HepG2 (cell line): ENCODE measurements around the gene OR4K17. TPM values are rescaled to one million over a fixed set of nuclear protein-coding genes. Genes with fewer than 3 reads are reported as not detected.

ENCODE experiments used
- ATAC-seq: fragments of 200-7000 bp; cut with Tn5 transposase; 3 replicates; pipeline ENCODE4 v1.9.1; 2020; ENCODE audit warnings: mild to moderate bottlenecking, moderate library complexity
- BruUV-seq: library from RNA; stranded (reverse); fragments of 400-500 nt; replicated peaks from 2 replicates; lab custom pipeline; 2021; lab: Mats Ljungman, UMichigan
- CTCF ChIA-PET: fragments of 300-600 bp; formaldehyde crosslinking; extraction: SDS; loops from one replicate; lab custom pipeline; 2021; ENCODE audit warnings: low total read pairs, inconsistent platforms, low intra/inter-chr PET ratio; lab: Yijun Ruan, JAX
- POLR2A ChIA-PET: fragments of 350-600 bp; sonication (Branson Sonifier 250); formaldehyde crosslinking; loops from one replicate; lab custom pipeline; 2020; ENCODE audit warnings: antibody characterized with exemption, inconsistent platforms; lab: Yijun Ruan, JAX
- DNase-seq: peaks from one replicate; pipeline ENCODE4 v3.0.0-alpha.2; 2015; ENCODE audit warnings: low spot score
- FAIRE-seq: peaks from 3 replicates; lab custom pipeline; 2011; peaks lifted over from hg19 to GRCh38; lab: Jason Lieb, UNC
- H2AFZ ChIP-seq: one replicate; pipeline ENCODE4 v1.6.1; 2011; ENCODE audit warnings: low read length, inconsistent platforms
- H3K27ac ChIP-seq: fragments of 300-600 bp; 3 replicates; pipeline ENCODE4 v1.8.0; 2011; ENCODE audit warnings: mixed run types, mild to moderate bottlenecking, mixed read lengths, low read length, inconsistent platforms; ENCODE audit not compliant: insufficient read depth; ENCODE audit errors: extremely low read length
- H3K27me3 ChIP-seq, 2 experiments: fragments of 200-600 bp in 1 of 2; 2 replicates in 1 of 2; 3 replicates in 1 of 2; pipeline versions ENCODE4 v1.6.0 to v1.8.0; 2011; ENCODE audit warnings: low read length in 2 of 2, mild to moderate bottlenecking in 2 of 2, moderate library complexity in 2 of 2, inconsistent platforms in 1 of 2; ENCODE audit not compliant: insufficient read depth in 2 of 2, control insufficient read depth in 1 of 2
- H3K36me3 ChIP-seq, 2 experiments: fragments of 200-600 bp in 1 of 2; replicated peaks in 1 of 2; 2 replicates in 1 of 2; 3 replicates in 1 of 2; pipeline versions ENCODE4 v1.5.1 to v1.8.0; 2011; ENCODE audit warnings: low read length in 2 of 2, inconsistent platforms in 1 of 2; ENCODE audit not compliant: insufficient read depth in 2 of 2, control insufficient read depth in 1 of 2
- H3K4me1 ChIP-seq: 2 replicates; pipeline ENCODE4 v1.5.1; 2012; ENCODE audit warnings: low read length, inconsistent platforms; ENCODE audit not compliant: insufficient read depth
- H3K4me2 ChIP-seq: 2 replicates; pipeline ENCODE4 v1.6.0; 2011; ENCODE audit warnings: low read depth, low read length, inconsistent platforms
- H3K4me3 ChIP-seq, 3 experiments: fragments of 200-600 bp in 1 of 3; sonication (generic), shearing (Covaris generic) in 1 of 3; replicated peaks in 1 of 3; 2 replicates each; pipeline ENCODE4 v1.5.1; 2011 to 2016; ENCODE audit warnings: low read length in 3 of 3, inconsistent platforms in 2 of 3, low read depth in 2 of 3, mild to moderate bottlenecking in 2 of 3, control low read depth in 1 of 3, mixed read lengths in 1 of 3; ENCODE audit not compliant: insufficient read depth in 1 of 3
- H3K79me2 ChIP-seq: one replicate; pipeline ENCODE4 v1.6.1; 2011; ENCODE audit warnings: low read length, inconsistent platforms; ENCODE audit not compliant: insufficient read depth
- H3K9ac ChIP-seq: 2 replicates; pipeline ENCODE4 v1.6.0; 2011; ENCODE audit warnings: mild to moderate bottlenecking, low read depth, low read length, inconsistent platforms; ENCODE audit not compliant: insufficient read depth
- H3K9me3 ChIP-seq: 2 replicates; pipeline ENCODE4 v1.5.1; 2012; ENCODE audit warnings: mild to moderate bottlenecking, low read length
- H4K20me1 ChIP-seq: 2 replicates; pipeline ENCODE4 v1.6.0; 2011; ENCODE audit warnings: inconsistent platforms, mild to moderate bottlenecking, low read length, moderate library complexity; ENCODE audit not compliant: insufficient read depth
- KDM5A ChIP-seq: fragments of 200-600 bp; sonication (generic); IDR thresholded peaks from 2 replicates; pipeline ENCODE4 v1.7.0; 2018; ENCODE audit warnings: antibody characterized with exemption, mild to moderate bottlenecking, low read length, borderline replicate concordance
- NCOR1 ChIP-seq: fragments of 200-600 bp; sonication (generic); IDR thresholded peaks from 2 replicates; pipeline ENCODE4 v1.7.0; 2017; ENCODE audit warnings: antibody characterized with exemption, low read length, borderline replicate concordance
- SNAI1 ChIP-seq: sonication (generic); formaldehyde crosslinking; IDR thresholded peaks from 2 replicates; pipeline ENCODE4 v1.5.0; 2020; ENCODE audit warnings: mild to moderate bottlenecking, missing genetic modification reagents, borderline replicate concordance
- TBL1XR1 ChIP-seq: fragments of 150-350 bp; IDR thresholded peaks from 2 replicates; pipeline ENCODE4 v1.6.1; 2014; ENCODE audit warnings: borderline replicate concordance, low read length; ENCODE audit not compliant: partially characterized antibody
- U2AF1 ChIP-seq: fragments of 200-400 bp; formaldehyde crosslinking; optimal IDR thresholded peaks from 2 replicates; pipeline ENCODE3; 2017; ENCODE audit warnings: mild to moderate bottlenecking, low read depth, low read length
- WIZ ChIP-seq: sonication (generic); formaldehyde crosslinking; IDR thresholded peaks from 2 replicates; pipeline ENCODE4 v1.5.1; 2020; ENCODE audit warnings: mild to moderate bottlenecking, missing genetic modification reagents
- ZFP82 ChIP-seq: sonication (generic); formaldehyde crosslinking; IDR thresholded peaks from 2 replicates; pipeline ENCODE4 v1.5.1; 2020; ENCODE audit warnings: mild to moderate bottlenecking, missing genetic modification reagents, borderline replicate concordance
- ZNF224 ChIP-seq: sonication (generic); formaldehyde crosslinking; IDR thresholded peaks from 2 replicates; pipeline ENCODE4 v1.5.0; 2020; ENCODE audit warnings: mild to moderate bottlenecking, missing genetic modification reagents
- ZNF292 ChIP-seq: sonication (generic); formaldehyde crosslinking; IDR thresholded peaks from 2 replicates; pipeline ENCODE4 v1.8.1; 2022; ENCODE audit warnings: mild to moderate bottlenecking, low read depth, missing genetic modification reagents, borderline replicate concordance
- ZNF678 ChIP-seq: sonication (generic); formaldehyde crosslinking; IDR thresholded peaks from 2 replicates; pipeline ENCODE4 v1.4.0; 2020; ENCODE audit warnings: mild to moderate bottlenecking, missing genetic modification reagents
- ZNF773 ChIP-seq: sonication (generic); formaldehyde crosslinking; IDR thresholded peaks from 2 replicates; pipeline ENCODE4 v1.4.0; 2020; ENCODE audit warnings: missing genetic modification reagents, borderline replicate concordance
- ZSCAN30 ChIP-seq: sonication (generic); formaldehyde crosslinking; IDR thresholded peaks from 2 replicates; pipeline ENCODE4 v1.5.0; 2020; ENCODE audit warnings: mild to moderate bottlenecking, missing genetic modification reagents
- in situ Hi-C: cut with HindIII; loops from 2 replicates; pipeline ENCODE4 v1.10.0; 2017; ENCODE audit warnings: low pct_unique_long_range_greater_than_20kb; ENCODE audit not compliant: extremely low pct_ligation_motif_present
- intact Hi-C: fragments of 100-400 bp; cut with micrococcal nuclease; formaldehyde crosslinking; loops from one replicate; pipeline ENCODE4 v1.10.0; 2022; ENCODE audit not compliant: unreplicated experiment
- polyA plus RNA-seq, 8 experiments: library from polyadenylated mRNA; depleted of rRNA in 3 of 8; stranded (reverse) in 7 of 8; unstranded in 1 of 8; fragments of >200 nt; fragmentation: Illumina TruSeq in 4 of 8; extraction: Trizol in 4 of 8; gene quantifications; 2 replicates each; pipeline versions ENCODE4 v1.2.1 to v1.2.3, GENCODE V29; 2011 to 2016; ENCODE audit warnings: low read depth in 4 of 8, missing spikeins in 1 of 8, mixed read lengths in 1 of 8; ENCODE audit not compliant: insufficient read depth in 1 of 8
- total RNA-seq, 5 experiments: library from RNA; depleted of rRNA; stranded (reverse); fragments of >200 nt; fragmentation: Illumina TruSeq; extraction: Trizol; gene quantifications; 2 replicates each; pipeline ENCODE4 v1.2.3, GENCODE V29; 2016; ENCODE audit warnings: low read depth in 1 of 5
- TF ChIP-seq, protein P1 (sequence below): sonication (generic); formaldehyde crosslinking; IDR thresholded peaks from 2 replicates; pipeline ENCODE4 v1.8.0; 2022; ENCODE audit warnings: missing genetic modification reagents, mild to moderate bottlenecking, borderline replicate concordance
- TF ChIP-seq, protein P2 (sequence below): IDR thresholded peaks from 2 replicates; pipeline ENCODE4 v1.6.1; 2016; ENCODE audit warnings: mild to moderate bottlenecking, missing biosample characterization, missing genetic modification reagents
- TF ChIP-seq, protein P3 (sequence below): IDR thresholded peaks from 2 replicates; pipeline ENCODE4 v1.6.1; 2016; ENCODE audit warnings: missing genetic modification reagents, missing compliant biosample characterization
- TF ChIP-seq, protein P4 (sequence below): sonication (generic); formaldehyde crosslinking; conservative IDR thresholded peaks from 2 replicates; pipeline ENCODE4 v1.8.0; 2022; ENCODE audit warnings: mild to moderate bottlenecking, moderate library complexity, missing genetic modification reagents

Gene OR4K17
- total and polyA plus RNA-seq, 2 of the 13 experiments (the other 11 are each of a cell fraction or from before 2014, with no cell fraction given) = not detected

GRCh38 chr14:20144820-20145219 is 34.3 kb downstream of the OR4K17 start (continued):
- no peak for TF ChIP-seq ZNF678 (CRISPR knock-in tag)
- TF ChIP-seq U2AF1 = no peak
- no peak for TF ChIP-seq TBL1XR1

- intact Hi-C loops = no loop called here
- POLR2A ChIA-PET = no interaction called here
These were observed 53.9 kb downstream of the OR4K17 start for GRCh38 chr14:20164462-20164861.

More at GRCh38 chr14:20164462-20164861, 53.9 kb downstream of the OR4K17 start:
- Histone ChIP-seq H3K9me3 (peaks cover 16% of the 10 kb centered on the region), H2AFZ (no peak overlapping the region), H3K27ac (no peak overlapping the region), H3K4me1 (no peaks in the 10 kb centered on the region), H3K4me2 (no peak overlapping the region), H3K27me3 (no peaks in the 10 kb centered on the region), H3K36me3 (no peaks in the 10 kb centered on the region), H4K20me1 (no peaks in the 10 kb centered on the region), H3K4me3 (no peak overlapping the region), H3K9ac (no peak overlapping the region), H3K79me2 (no peaks in the 10 kb centered on the region)
- TF ChIP-seq KDM5A (no peak), WIZ (CRISPR knock-in tag) (no peak), ZFP82 (CRISPR knock-in tag) (no peak), ZNF773 (CRISPR knock-in tag) (no peak), ZNF292 (CRISPR knock-in tag) (no peak), ZNF224 (CRISPR knock-in tag) (no peak), NCOR1 (no peak), ZSCAN30 (CRISPR knock-in tag) (no peak), SNAI1 (CRISPR knock-in tag) (no peak)
- TF ChIP-seq, protein P1, sequence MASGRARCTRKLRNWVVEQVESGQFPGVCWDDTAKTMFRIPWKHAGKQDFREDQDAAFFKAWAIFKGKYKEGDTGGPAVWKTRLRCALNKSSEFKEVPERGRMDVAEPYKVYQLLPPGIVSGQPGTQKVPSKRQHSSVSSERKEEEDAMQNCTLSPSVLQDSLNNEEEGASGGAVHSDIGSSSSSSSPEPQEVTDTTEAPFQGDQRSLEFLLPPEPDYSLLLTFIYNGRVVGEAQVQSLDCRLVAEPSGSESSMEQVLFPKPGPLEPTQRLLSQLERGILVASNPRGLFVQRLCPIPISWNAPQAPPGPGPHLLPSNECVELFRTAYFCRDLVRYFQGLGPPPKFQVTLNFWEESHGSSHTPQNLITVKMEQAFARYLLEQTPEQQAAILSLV (CRISPR knock-in tag) = no peak
- TF ChIP-seq, protein P2, sequence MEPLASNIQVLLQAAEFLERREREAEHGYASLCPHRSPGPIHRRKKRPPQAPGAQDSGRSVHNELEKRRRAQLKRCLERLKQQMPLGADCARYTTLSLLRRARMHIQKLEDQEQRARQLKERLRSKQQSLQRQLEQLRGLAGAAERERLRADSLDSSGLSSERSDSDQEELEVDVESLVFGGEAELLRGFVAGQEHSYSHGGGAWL (CRISPR knock-in tag) = no peak
- TF ChIP-seq, protein P3, sequence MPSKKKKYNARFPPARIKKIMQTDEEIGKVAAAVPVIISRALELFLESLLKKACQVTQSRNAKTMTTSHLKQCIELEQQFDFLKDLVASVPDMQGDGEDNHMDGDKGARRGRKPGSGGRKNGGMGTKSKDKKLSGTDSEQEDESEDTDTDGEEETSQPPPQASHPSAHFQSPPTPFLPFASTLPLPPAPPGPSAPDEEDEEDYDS (CRISPR knock-in tag) = no peak
- TF ChIP-seq, protein P4, sequence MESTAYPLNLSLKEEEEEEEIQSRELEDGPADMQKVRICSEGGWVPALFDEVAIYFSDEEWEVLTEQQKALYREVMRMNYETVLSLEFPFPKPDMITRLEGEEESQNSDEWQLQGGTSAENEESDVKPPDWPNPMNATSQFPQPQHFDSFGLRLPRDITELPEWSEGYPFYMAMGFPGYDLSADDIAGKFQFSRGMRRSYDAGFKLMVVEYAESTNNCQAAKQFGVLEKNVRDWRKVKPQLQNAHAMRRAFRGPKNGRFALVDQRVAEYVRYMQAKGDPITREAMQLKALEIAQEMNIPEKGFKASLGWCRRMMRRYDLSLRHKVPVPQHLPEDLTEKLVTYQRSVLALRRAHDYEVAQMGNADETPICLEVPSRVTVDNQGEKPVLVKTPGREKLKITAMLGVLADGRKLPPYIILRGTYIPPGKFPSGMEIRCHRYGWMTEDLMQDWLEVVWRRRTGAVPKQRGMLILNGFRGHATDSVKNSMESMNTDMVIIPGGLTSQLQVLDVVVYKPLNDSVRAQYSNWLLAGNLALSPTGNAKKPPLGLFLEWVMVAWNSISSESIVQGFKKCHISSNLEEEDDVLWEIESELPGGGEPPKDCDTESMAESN (CRISPR knock-in tag) = no peak
- CTCF ChIA-PET = no interaction called here
- FAIRE-seq = no peak
- in situ Hi-C loops = no loop called here
- no peak for ATAC-seq
- no TSS peak for BruUV-seq
- DNase-seq = no peak
